OCI-LY1 (cell line): ENCODE data around the gene PKN1.

Experiments used
- H2AFZ ChIP-seq: fragments of 200-600 bp; sonication (generic), shearing (Covaris generic); 2 replicates; pipeline ENCODE4 v1.6.0; 2014; ENCODE audit warnings: antibody characterized with exemption, mild to moderate bottlenecking, low read length
- H3F3A ChIP-seq: fragments of 200-600 bp; sonication (generic), shearing (Covaris generic); 2 replicates; pipeline ENCODE4 v1.6.0; 2014; ENCODE audit warnings: mild to moderate bottlenecking, antibody characterized with exemption, low read length, moderate library complexity; ENCODE audit not compliant: insufficient read depth
- H3K27ac ChIP-seq: fragments of 200-600 bp; sonication (generic); 2 replicates; pipeline ENCODE4 v1.5.1; 2014; ENCODE audit warnings: low read length, mixed run types, mild to moderate bottlenecking, low read depth; ENCODE audit not compliant: poor library complexity, severe bottlenecking
- H3K27me3 ChIP-seq: fragments of 200-600 bp; sonication (generic); 2 replicates; pipeline ENCODE4 v1.6.0; 2014; ENCODE audit warnings: antibody characterized with exemption, mild to moderate bottlenecking, low read length, moderate library complexity; ENCODE audit not compliant: insufficient read depth
- H3K36me3 ChIP-seq: fragments of 200-600 bp; sonication (generic); 2 replicates; pipeline ENCODE4 v1.6.1; 2014; ENCODE audit warnings: mild to moderate bottlenecking, antibody characterized with exemption, low read length, moderate library complexity, mixed read lengths; ENCODE audit not compliant: insufficient read depth
- H3K4me1 ChIP-seq: fragments of 200-600 bp; sonication (generic); 2 replicates; pipeline ENCODE4 v1.5.1; 2014; ENCODE audit warnings: mild to moderate bottlenecking, low read length, moderate library complexity; ENCODE audit not compliant: insufficient read depth, severe bottlenecking
- H3K4me2 ChIP-seq: fragments of 200-600 bp; sonication (generic), shearing (Covaris generic); 2 replicates; pipeline ENCODE4 v1.6.1; 2014; ENCODE audit warnings: low read length
- H3K4me3 ChIP-seq: fragments of 200-600 bp; sonication (generic); 2 replicates; pipeline ENCODE4 v1.5.1; 2014; ENCODE audit warnings: low read length, low read depth, mild to moderate bottlenecking, mixed read lengths; ENCODE audit not compliant: poor library complexity, severe bottlenecking
- H3K79me2 ChIP-seq: fragments of 200-600 bp; shearing (Covaris generic); 2 replicates; pipeline ENCODE4 v1.6.1; 2016; ENCODE audit warnings: mixed run types, low read length, mixed read lengths; ENCODE audit not compliant: insufficient read depth
- H3K9ac ChIP-seq: fragments of 200-600 bp; sonication (generic), shearing (Covaris generic); 2 replicates; pipeline ENCODE4 v1.6.1; 2014; ENCODE audit warnings: mild to moderate bottlenecking, low read length, mixed read lengths
- H3K9me2 ChIP-seq: fragments of 200-600 bp; sonication (generic), shearing (Covaris generic); 2 replicates; pipeline ENCODE4 v1.6.1; 2014; ENCODE audit warnings: low read depth, mild to moderate bottlenecking, low read length, mixed read lengths
- H3K9me3 ChIP-seq: fragments of 200-600 bp; shearing (Covaris generic); 2 replicates; pipeline ENCODE4 v1.6.1; 2014; ENCODE audit warnings: low read length, mixed read lengths
- H4K20me1 ChIP-seq: fragments of 200-600 bp; sonication (generic), shearing (Covaris generic); 2 replicates; pipeline ENCODE4 v1.6.0; 2016; ENCODE audit warnings: mild to moderate bottlenecking, low read length; ENCODE audit not compliant: insufficient read depth
- CTCF ChIP-seq: fragments of 200-600 bp; sonication (generic), shearing (Covaris generic); IDR thresholded peaks from 2 replicates; pipeline ENCODE4 v1.5.1; 2017; ENCODE audit warnings: mild to moderate bottlenecking, antibody characterized with exemption, low read length, moderate library complexity, mixed read lengths
- EZH2 ChIP-seq: fragments of 200-600 bp; sonication (generic), shearing (Covaris generic); IDR thresholded peaks from 2 replicates; pipeline ENCODE4 v1.8.0; 2017; ENCODE audit warnings: borderline replicate concordance, mixed run types, mild to moderate bottlenecking, antibody characterized with exemption, low read length, moderate library complexity, mixed read lengths

PKN1 gene

DNA sequence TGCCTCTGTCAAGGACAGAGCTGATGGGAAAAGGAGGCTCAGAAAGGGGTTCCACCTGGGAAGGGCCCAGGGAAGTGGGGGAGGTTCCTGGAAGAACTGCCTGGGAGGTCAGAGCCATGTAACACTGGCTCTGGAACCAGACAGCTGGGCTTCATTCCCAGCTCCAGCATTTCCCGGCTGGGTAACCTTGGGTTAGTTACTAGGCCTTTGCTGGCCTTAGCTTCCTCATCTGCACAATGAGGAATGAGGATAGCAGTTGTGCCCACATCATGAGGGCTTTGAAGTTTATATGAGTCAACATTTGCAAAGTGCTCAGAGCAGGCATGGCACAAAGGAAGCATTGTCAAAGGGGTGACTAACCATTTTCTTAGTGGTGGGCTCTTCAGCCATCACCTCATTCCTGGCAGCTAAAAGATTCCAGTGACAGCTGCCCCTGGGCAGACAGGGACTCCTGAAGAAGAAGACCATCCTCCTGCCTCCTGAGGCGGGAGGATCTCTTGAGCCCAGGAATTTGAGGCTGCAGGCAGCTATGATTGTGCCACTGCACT, 86.8 kb downstream of the PKN1 start:
- Histone ChIP-seq H3K9me3 (no peaks in the 10 kb centered on the region), H3F3A (peaks cover 9% of the 10 kb centered on the region; the same call in 1 of the 2 replicates), H3K36me3 (peaks cover 26% of the 10 kb centered on the region), H3K9me2 (no peaks in the 10 kb centered on the region), H3K4me1 (peaks cover 47% of the 10 kb centered on the region), H4K20me1 (no peaks in the 10 kb centered on the region), H3K79me2 (peaks cover 16% of the 10 kb centered on the region), H3K9ac (no peak overlapping the region), H3K27ac (peak overlapping the region; percentile 70), H3K4me3 (no peak overlapping the region), H3K4me2 (no peak overlapping the region), H3K27me3 (no peaks in the 10 kb centered on the region), H2AFZ (no peak overlapping the region)
- TF ChIP-seq EZH2 (no peak), CTCF (no peak)

DNA sequence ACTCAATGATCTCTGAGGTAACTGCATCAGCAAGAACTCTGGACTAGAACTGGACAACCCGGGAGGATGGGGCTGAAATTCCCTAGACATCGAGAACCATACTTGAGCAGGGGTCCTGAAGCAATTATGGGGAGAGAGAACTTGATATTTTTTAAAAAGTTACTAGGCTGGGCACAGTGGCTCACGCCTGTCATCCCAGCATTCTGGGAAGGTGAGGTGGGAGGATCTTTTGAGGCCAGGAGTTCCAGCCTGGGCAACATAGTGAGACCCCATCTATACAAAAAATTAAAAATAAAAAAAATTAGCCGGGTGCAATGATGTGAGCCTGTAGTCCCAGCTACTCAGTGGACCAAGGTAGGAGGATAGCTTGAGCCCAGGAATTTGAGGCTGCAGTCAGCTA, 87.4 kb downstream of the PKN1 start:
- Histone ChIP-seq H3K27me3 (no peaks in the 10 kb centered on the region), H3F3A (peaks cover 9% of the 10 kb centered on the region; the same call in 1 of the 2 replicates), H4K20me1 (no peaks in the 10 kb centered on the region), H3K27ac (peak overlapping the region; percentile 70), H3K36me3 (peaks cover 20% of the 10 kb centered on the region), H3K4me2 (no peak overlapping the region), H3K4me3 (no peak overlapping the region), H2AFZ (no peak overlapping the region), H3K9ac (no peak overlapping the region), H3K79me2 (peaks cover 16% of the 10 kb centered on the region), H3K9me2 (no peaks in the 10 kb centered on the region), H3K4me1 (peaks cover 42% of the 10 kb centered on the region), H3K9me3 (no peaks in the 10 kb centered on the region)
- TF ChIP-seq EZH2 (no peak), CTCF (no peak)
